HEK293 (cell line): ENCODE data around the gene MAP4K2.

ENCODE experiments used
- IKZF3 ChIP-seq: fragments of 450-650 bp; IDR thresholded peaks from 2 replicates; pipeline ENCODE4 v1.5.0; 2018; ENCODE audit warnings: missing biosample characterization, mild to moderate bottlenecking, missing genetic modification characterization, moderate library complexity
- KLF16 ChIP-seq: fragments of 450-650 bp; formaldehyde crosslinking; IDR thresholded peaks from 2 replicates; pipeline ENCODE4 v1.5.1; 2017; ENCODE audit warnings: missing biosample characterization, missing genetic modification characterization
- YY1 ChIP-seq: fragments of 450-650 bp; formaldehyde crosslinking; IDR thresholded peaks from 2 replicates; pipeline ENCODE4 v1.5.1; 2018; ENCODE audit warnings: missing biosample characterization, missing genetic modification characterization
- ZFP41 ChIP-seq: fragments of 450-650 bp; formaldehyde crosslinking; IDR thresholded peaks from 2 replicates; pipeline ENCODE4 v1.5.1; 2016; ENCODE audit warnings: missing biosample characterization, missing genetic modification characterization, borderline replicate concordance
- ZNF510 ChIP-seq: fragments of 450-650 bp; formaldehyde crosslinking; IDR thresholded peaks from 2 replicates; pipeline ENCODE4 v1.5.1; 2018; ENCODE audit warnings: mild to moderate bottlenecking, missing genetic modification characterization, missing biosample characterization; ENCODE audit not compliant: insufficient replicate concordance
- ZNF654 ChIP-seq: fragments of 450-650 bp; formaldehyde crosslinking; IDR thresholded peaks from 2 replicates; pipeline ENCODE4 v1.5.1; 2016; ENCODE audit warnings: low read depth, missing biosample characterization, missing genetic modification characterization
- ZNF747 ChIP-seq: fragments of 450-650 bp; formaldehyde crosslinking; IDR thresholded peaks from 2 replicates; pipeline ENCODE4 v1.5.1; 2016; ENCODE audit warnings: missing biosample characterization, missing genetic modification characterization
- ZNF76 ChIP-seq: fragments of 450-650 bp; formaldehyde crosslinking; IDR thresholded peaks from 2 replicates; pipeline ENCODE4; 2016; ENCODE audit warnings: low read depth, missing biosample characterization, missing genetic modification characterization, borderline replicate concordance
- TF ChIP-seq, protein P1 (sequence below): fragments of 450-650 bp; formaldehyde crosslinking; IDR thresholded peaks from 2 replicates; pipeline ENCODE4 v1.5.1; 2016; ENCODE audit warnings: missing biosample characterization, missing genetic modification characterization
- TF ChIP-seq, protein P2 (sequence below): fragments of 450-650 bp; formaldehyde crosslinking; IDR thresholded peaks from 2 replicates; pipeline ENCODE4 v1.5.1; 2016; ENCODE audit warnings: missing biosample characterization, missing genetic modification characterization
- TF ChIP-seq, protein P3 (sequence below): fragments of 450-650 bp; formaldehyde crosslinking; IDR thresholded peaks from 2 replicates; pipeline ENCODE4 v1.5.1; 2016; ENCODE audit warnings: missing biosample characterization, missing genetic modification characterization

DNA sequence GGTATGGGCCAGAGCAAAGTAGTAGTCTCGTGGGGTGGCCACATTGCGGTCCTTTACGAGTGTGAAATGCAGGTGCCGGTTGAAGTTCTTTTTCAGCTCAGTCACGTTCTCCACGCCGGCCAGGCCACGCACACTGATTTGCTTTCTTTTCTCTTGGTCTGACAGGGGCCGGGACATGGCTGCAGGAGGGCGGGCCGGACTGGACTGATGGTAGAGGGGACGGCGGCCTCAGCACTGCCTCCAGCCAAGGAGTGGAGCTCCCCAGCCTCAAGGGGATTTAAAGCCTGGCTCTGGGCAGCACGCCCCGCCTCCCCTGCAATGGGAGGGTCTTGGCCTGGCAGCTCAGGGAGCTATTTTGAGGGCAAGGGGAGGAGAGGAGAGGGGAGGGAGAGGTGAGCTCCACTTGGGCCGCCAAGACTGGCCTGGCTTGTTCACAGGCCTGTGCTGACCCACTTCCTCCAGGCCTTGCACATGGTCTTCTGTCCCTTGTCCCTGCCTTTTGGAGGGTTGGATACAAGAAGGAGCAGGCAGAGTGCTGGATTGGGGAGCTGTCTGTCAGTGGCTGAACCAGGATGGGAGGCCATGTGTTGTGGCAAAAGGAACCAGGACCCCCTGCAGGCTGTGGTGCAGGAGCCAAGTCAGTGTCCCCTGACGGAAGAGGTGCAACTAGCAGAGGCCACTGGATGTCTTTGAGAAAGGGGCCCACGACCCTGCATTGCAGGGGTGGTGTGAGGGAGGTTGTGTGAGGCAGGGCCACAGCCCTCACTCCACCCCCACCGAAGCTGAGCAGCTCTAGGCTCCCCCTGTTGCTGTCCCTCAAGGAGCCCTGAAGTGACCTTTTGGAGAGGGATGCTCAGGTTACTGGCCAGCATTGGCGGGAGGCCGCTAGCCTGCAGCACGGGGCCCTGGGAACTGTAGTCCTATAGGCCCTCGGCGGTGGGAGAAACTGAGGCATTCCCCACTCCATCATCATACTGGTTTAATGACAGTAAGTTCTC lies 43.0 kb downstream of the MAP4K2 start, which contains the start of gene PYGM:
- TF ChIP-seq ZNF747 (no peak), ZNF76 (tag by site-specific recombination) (no peak), ZFP41 (no peak), ZNF510 (tag by site-specific recombination) (no peak), YY1 (tag by site-specific recombination) (no peak), ZNF654 (no peak), IKZF3 (tag by site-specific recombination) (no peak), KLF16 (tag by site-specific recombination) (no peak)
- TF ChIP-seq, protein P1, sequence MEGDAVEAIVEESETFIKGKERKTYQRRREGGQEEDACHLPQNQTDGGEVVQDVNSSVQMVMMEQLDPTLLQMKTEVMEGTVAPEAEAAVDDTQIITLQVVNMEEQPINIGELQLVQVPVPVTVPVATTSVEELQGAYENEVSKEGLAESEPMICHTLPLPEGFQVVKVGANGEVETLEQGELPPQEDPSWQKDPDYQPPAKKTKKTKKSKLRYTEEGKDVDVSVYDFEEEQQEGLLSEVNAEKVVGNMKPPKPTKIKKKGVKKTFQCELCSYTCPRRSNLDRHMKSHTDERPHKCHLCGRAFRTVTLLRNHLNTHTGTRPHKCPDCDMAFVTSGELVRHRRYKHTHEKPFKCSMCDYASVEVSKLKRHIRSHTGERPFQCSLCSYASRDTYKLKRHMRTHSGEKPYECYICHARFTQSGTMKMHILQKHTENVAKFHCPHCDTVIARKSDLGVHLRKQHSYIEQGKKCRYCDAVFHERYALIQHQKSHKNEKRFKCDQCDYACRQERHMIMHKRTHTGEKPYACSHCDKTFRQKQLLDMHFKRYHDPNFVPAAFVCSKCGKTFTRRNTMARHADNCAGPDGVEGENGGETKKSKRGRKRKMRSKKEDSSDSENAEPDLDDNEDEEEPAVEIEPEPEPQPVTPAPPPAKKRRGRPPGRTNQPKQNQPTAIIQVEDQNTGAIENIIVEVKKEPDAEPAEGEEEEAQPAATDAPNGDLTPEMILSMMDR (tag by site-specific recombination): no peak
- TF ChIP-seq, protein P2, sequence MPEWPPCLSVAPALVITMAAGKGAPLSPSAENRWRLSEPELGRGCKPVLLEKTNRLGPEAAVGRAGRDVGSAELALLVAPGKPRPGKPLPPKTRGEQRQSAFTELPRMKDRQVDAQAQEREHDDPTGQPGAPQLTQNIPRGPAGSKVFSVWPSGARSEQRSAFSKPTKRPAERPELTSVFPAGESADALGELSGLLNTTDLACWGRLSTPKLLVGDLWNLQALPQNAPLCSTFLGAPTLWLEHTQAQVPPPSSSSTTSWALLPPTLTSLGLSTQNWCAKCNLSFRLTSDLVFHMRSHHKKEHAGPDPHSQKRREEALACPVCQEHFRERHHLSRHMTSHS (tag by site-specific recombination): no peak
- TF ChIP-seq, protein P3, sequence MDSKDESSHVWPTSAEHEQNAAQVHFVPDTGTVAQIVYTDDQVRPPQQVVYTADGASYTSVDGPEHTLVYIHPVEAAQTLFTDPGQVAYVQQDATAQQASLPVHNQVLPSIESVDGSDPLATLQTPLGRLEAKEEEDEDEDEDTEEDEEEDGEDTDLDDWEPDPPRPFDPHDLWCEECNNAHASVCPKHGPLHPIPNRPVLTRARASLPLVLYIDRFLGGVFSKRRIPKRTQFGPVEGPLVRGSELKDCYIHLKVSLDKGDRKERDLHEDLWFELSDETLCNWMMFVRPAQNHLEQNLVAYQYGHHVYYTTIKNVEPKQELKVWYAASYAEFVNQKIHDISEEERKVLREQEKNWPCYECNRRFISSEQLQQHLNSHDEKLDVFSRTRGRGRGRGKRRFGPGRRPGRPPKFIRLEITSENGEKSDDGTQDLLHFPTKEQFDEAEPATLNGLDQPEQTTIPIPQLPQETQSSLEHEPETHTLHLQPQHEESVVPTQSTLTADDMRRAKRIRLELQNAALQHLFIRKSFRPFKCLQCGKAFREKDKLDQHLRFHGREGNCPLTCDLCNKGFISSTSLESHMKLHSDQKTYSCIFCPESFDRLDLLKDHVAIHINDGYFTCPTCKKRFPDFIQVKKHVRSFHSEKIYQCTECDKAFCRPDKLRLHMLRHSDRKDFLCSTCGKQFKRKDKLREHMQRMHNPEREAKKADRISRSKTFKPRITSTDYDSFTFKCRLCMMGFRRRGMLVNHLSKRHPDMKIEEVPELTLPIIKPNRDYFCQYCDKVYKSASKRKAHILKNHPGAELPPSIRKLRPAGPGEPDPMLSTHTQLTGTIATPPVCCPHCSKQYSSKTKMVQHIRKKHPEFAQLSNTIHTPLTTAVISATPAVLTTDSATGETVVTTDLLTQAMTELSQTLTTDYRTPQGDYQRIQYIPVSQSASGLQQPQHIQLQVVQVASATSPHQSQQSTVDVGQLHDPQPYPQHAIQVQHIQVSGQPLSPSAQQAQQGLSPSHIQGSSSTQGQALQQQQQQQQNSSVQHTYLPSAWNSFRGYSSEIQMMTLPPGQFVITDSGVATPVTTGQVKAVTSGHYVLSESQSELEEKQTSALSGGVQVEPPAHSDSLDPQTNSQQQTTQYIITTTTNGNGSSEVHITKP (tag by site-specific recombination): no peak
